Esophagus muscularis mucosa (tissue), 3 donors: Measurements from ENCODE around the gene CCR4.

Experiments
- CTCF ChIP-seq, 3 experiments: fragments of 200-600 bp in 2 of 3; fragments of 450-650 bp in 1 of 3; sonication (generic) in 2 of 3; IDR thresholded peaks; one replicate each; pipeline ENCODE4 v1.5.1; 2017 to 2019; ENCODE audit warnings: antibody characterized with exemption in 3 of 3, mild to moderate bottlenecking in 2 of 3, moderate library complexity in 1 of 3
- POLR2AphosphoS5 ChIP-seq, 2 donors: sonication (generic); formaldehyde crosslinking; IDR thresholded peaks; one replicate each; pipeline ENCODE4 v1.6.1; 2017; ENCODE audit warnings: antibody characterized with exemption in 2 of 2

GRCh38 chr3:32992310-32992686, 40.9 kb downstream of the CCR4 start:
- TF ChIP-seq CTCF (IDR thresholded peaks at IDR 0.05) = no peak
- TF ChIP-seq POLR2AphosphoS5 (IDR thresholded peaks at IDR 0.05) = no peak
